KMS-11 (cell line): ENCODE measurements around the gene ERC2.

Source experiments
- H2AFZ ChIP-seq: fragments of 200-600 bp; sonication (generic); 2 replicates; pipeline ENCODE4 v1.6.1; 2016; ENCODE audit warnings: antibody characterized with exemption, mixed run types, low read depth
- H3K27ac ChIP-seq: fragments of 200-600 bp; sonication (generic); 2 replicates; pipeline ENCODE4 v1.6.1; 2016; ENCODE audit warnings: mild to moderate bottlenecking, mixed run types
- H3K27me3 ChIP-seq: fragments of 200-600 bp; sonication (generic); 2 replicates; pipeline ENCODE4 v1.6.1; 2017; ENCODE audit warnings: mild to moderate bottlenecking, low read depth, mixed run types, moderate library complexity; ENCODE audit not compliant: insufficient read depth
- H3K36me3 ChIP-seq: fragments of 200-600 bp; sonication (generic); 2 replicates; pipeline ENCODE4 v1.6.1; 2017; ENCODE audit warnings: mild to moderate bottlenecking, mixed run types; ENCODE audit not compliant: insufficient read depth
- H3K4me1 ChIP-seq: fragments of 200-600 bp; sonication (generic); 2 replicates; pipeline ENCODE4 v1.6.1; 2016; ENCODE audit warnings: mild to moderate bottlenecking, low read depth, mixed run types; ENCODE audit not compliant: poor library complexity, severe bottlenecking
- H3K4me2 ChIP-seq: fragments of 200-600 bp; sonication (generic); 2 replicates; pipeline ENCODE4 v1.7.0; 2016; ENCODE audit warnings: mild to moderate bottlenecking, mixed run types
- H3K4me3 ChIP-seq: fragments of 200-600 bp; sonication (generic); IDR thresholded peaks from 2 replicates; pipeline ENCODE4 v1.6.1; 2017; ENCODE audit warnings: low read depth, low read length, mixed read lengths; ENCODE audit not compliant: insufficient read depth
- H3K79me2 ChIP-seq: fragments of 200-600 bp; sonication (generic); 2 replicates; pipeline ENCODE4 v1.6.1; 2016; ENCODE audit warnings: low read depth, mixed run types; ENCODE audit not compliant: insufficient read depth
- H3K9ac ChIP-seq: fragments of 200-600 bp; sonication (generic); 2 replicates; pipeline ENCODE4 v1.6.1; 2016; ENCODE audit warnings: mild to moderate bottlenecking, mixed run types
- H4K20me1 ChIP-seq: fragments of 200-600 bp; sonication (generic); 2 replicates; pipeline ENCODE4 v1.6.1; 2016; ENCODE audit warnings: mild to moderate bottlenecking, mixed run types; ENCODE audit not compliant: insufficient read depth
- CTCF ChIP-seq: fragments of 200-600 bp; sonication (generic); conservative IDR thresholded peaks from 2 replicates; pipeline ENCODE4 v1.6.1; 2017; ENCODE audit warnings: low read depth, mild to moderate bottlenecking, antibody characterized with exemption, low read length, moderate library complexity, mixed read lengths

The ERC2 gene

GRCh38 chr3:56187051-56187450, 281.2 kb downstream of the ERC2 start:
- H2AFZ ChIP-seq: no peak overlapping the region
- no peak overlapping the region for H3K9ac ChIP-seq

GRCh38 chr3:56185827-56186226, 282.4 kb downstream of the ERC2 start:
- no peak for TF ChIP-seq CTCF

More at GRCh38 chr3:56187051-56187450, 281.2 kb downstream of the ERC2 start:
- H3K79me2 ChIP-seq: no peaks in the 10 kb centered on the region
- no peak overlapping the region for H3K4me2 ChIP-seq
- H3K27ac ChIP-seq: no peak overlapping the region
- no peaks in the 10 kb centered on the region for H3K27me3 ChIP-seq
- peaks cover 10% of the 10 kb centered on the region for H3K4me1 ChIP-seq
- TF ChIP-seq CTCF: no peak
- no peak overlapping the region for H3K4me3 ChIP-seq
- H4K20me1 ChIP-seq: no peaks in the 10 kb centered on the region
- H3K36me3 ChIP-seq: no peaks in the 10 kb centered on the region

GRCh38 chr3:56183529-56183928, 284.7 kb downstream of the ERC2 start:
- Histone ChIP-seq H3K27me3 (no peaks in the 10 kb centered on the region), H4K20me1 (no peaks in the 10 kb centered on the region), H3K4me1 (peaks cover 6% of the 10 kb centered on the region), H3K4me3 (no peak overlapping the region), H3K9ac (no peak overlapping the region), H3K4me2 (no peak overlapping the region), H3K79me2 (no peaks in the 10 kb centered on the region), H3K36me3 (no peaks in the 10 kb centered on the region), H3K27ac (no peak overlapping the region), H2AFZ (no peak overlapping the region)
- TF ChIP-seq CTCF: no peak

More at GRCh38 chr3:56185827-56186226, 282.4 kb downstream of the ERC2 start:
- no peaks in the 10 kb centered on the region for H3K36me3 ChIP-seq
- no peak overlapping the region for H3K4me3 ChIP-seq
- H4K20me1 ChIP-seq: no peaks in the 10 kb centered on the region
- H3K4me2 ChIP-seq: no peak overlapping the region
- H3K27ac ChIP-seq: no peak overlapping the region
- no peak overlapping the region for H3K9ac ChIP-seq
- H2AFZ ChIP-seq: no peak overlapping the region
- H3K79me2 ChIP-seq: no peaks in the 10 kb centered on the region
- peaks cover 10% of the 10 kb centered on the region for H3K4me1 ChIP-seq
- no peaks in the 10 kb centered on the region for H3K27me3 ChIP-seq

GRCh38 chr3:56180433-56180832, 287.8 kb downstream of the ERC2 start:
- Histone ChIP-seq H3K27me3 (no peaks in the 10 kb centered on the region), H3K79me2 (no peaks in the 10 kb centered on the region), H3K27ac (no peak overlapping the region), H4K20me1 (no peaks in the 10 kb centered on the region), H3K4me2 (no peak overlapping the region), H3K4me3 (no peak overlapping the region), H3K4me1 (peaks cover 6% of the 10 kb centered on the region), H3K36me3 (no peaks in the 10 kb centered on the region), H3K9ac (no peak overlapping the region), H2AFZ (no peak overlapping the region)
- no peak for TF ChIP-seq CTCF
